Renal cortex interstitium (tissue), 11 donors: ENCODE results near the gene WASF3. TPM values are rescaled to one million over a fixed set of nuclear protein-coding genes. Genes with fewer than 3 reads are reported as not detected.

Experiments
- DNase-seq, 11 donors: peaks; one replicate each; pipeline ENCODE4 v3.0.0-alpha.2; 2013; ENCODE audit warnings: low read depth in 9 of 11, low spot score in 4 of 11; ENCODE audit errors: extremely low read depth in 1 of 11
- polyA plus RNA-seq, 3 donors: library from polyadenylated mRNA; unstranded; fragments of 120-200 nt; gene quantifications; one replicate each; pipeline ENCODE4 v1.2.1, GENCODE V29; 2013; ENCODE audit not compliant: insufficient read length in 3 of 3

The WASF3 gene
- polyA plus RNA-seq, 3 donors, result 54.9 to 59.8 (median 54.9) TPM

DNA sequence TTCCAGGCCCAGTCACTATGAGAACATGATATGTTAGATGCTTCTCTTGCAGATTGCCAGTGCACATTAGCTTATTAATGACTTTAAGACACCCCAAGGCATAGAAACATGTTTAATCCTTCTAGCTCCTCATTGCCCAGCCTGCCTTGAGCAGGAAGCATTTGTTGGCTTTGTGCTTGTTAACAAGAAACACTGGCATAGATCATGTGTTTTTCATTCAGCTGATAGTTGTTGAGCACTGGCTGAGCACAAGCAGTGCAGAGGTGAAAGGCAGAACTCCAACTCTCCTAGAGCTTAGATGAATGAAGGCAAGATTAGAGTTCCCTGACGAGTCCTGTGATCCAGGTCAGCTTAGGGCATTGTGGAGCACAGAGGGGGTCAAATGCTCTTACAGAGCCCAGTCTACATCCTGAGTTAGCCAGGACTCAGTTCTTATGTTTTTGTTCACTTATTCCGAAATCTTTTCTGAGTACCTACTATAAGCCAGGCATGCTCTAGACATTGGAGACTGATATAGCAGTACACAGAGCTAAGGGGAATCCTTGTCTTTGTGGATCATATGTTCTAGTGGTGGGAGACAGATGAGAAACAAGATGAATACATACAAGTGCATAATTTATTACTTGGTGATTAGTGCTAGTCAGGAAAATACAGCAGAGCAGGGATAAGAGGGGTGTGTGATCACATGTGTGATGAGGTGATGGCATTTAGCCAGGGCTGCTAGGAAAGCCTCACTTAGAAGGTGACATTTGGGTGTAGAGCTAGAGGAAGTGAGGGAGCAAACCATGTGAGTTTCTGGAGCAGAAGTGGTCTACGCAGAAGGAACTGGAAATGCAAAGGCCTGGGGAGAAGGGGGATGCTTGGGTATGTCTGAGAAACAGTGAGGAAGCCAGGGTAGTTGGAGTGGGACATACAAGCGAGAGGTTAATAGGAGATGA, 101.2 kb downstream of the WASF3 start:
- DNase-seq, result no peak

DNA sequence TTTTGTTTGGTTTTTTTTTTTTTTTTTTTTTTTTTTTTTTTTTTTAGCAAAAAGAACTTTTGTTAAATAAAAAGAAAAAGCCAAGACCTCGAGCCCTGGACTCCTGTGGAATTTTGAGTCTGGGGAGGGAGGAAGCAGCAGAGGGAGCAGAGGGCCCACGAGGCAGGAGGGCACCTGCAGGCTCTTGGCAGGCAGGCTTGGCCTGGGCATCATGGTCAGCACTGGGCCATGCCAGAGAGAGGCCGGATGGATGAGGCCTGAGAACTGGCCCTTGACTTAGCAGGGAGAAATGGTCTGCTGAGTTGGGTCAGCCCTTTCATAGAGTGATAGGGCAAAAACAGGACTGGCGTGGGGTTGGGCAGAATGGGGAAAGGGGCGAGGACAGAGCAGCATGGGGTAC, 102.7 kb downstream of the WASF3 start:
- DNase-seq, result no peak

DNA sequence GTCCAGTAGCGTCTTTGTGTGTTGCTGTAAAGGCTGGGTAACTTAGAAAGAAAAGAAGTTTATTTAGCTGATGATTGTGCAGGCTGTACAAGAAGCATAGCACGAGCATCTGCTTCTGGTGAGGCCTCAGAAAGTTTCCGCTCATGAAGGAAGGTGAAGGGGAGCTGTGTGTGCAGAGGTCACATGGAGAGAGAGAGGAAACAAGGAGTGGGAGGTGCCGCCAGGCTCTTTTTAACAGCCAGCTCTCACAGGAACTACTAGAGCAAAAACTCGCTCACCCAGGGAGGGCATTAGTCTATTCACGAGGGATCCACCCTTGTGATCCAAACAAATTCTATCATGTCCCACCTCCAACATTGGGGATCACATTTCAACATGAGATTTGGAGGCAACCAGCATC, 103.3 kb downstream of the WASF3 start:
- peak in 2 of 11 donors; percentile 27 to 28 for DNase-seq

DNA sequence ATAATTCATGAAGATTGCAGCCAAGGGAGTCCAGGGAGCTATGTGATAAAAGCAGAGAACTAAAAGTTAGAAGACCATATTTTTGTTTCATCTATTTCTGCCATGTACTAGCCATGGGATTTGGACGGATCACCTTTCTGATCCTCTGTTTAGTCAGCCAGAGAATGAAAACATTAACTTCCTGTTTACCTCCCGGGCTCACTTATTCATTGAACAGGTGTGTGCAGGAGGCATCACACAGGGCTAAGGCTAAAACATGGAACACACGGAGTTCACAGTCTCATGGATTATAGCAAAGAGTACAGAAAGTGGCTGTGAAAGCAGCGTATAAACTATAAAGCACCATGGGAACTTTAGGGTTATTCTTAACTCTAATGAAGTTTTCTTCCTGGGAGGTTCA, 106.3 kb downstream of the WASF3 start:
- DNase-seq, result peak in 6 of 11 donors; percentile 33 to 76 (median 56)

DNA sequence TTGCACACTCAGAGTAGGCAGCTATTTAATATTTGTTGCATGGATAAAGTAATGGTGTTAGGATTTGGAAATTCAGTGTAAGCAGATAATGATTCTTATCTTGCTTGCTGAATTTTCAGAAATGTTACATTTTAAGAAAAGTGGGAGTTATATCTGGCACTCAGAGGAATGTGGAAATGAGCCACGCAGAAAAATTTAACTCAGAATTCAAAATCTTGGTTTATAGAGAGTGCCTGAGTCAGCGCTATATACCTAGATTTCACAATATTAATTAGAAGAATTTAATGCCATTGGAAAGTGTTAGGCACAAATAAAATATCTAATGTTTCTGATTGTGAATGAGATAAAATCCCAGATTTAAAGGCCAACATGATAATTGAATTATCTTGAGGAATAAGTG, 106.8 kb downstream of the WASF3 start:
- no peak for DNase-seq

DNA sequence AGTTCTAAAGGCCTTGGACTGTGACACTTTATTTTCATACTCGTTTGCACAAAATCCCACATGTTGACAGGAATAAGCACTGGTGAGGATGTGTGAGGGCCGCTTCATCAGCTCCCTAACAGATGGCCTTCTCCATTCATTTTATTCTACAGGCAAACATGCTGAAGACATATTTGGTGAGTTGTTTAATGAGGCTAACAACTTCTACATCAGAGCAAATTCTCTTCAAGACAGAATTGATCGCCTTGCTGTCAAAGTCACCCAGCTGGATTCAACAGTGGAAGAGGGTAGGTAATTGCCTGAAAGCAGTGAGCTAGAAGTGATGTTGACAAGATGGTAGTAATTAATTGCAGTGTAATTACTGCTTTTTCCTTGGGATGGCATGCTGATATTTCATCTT, 107.4 kb downstream of the WASF3 start:
- DNase-seq, result no peak

DNA sequence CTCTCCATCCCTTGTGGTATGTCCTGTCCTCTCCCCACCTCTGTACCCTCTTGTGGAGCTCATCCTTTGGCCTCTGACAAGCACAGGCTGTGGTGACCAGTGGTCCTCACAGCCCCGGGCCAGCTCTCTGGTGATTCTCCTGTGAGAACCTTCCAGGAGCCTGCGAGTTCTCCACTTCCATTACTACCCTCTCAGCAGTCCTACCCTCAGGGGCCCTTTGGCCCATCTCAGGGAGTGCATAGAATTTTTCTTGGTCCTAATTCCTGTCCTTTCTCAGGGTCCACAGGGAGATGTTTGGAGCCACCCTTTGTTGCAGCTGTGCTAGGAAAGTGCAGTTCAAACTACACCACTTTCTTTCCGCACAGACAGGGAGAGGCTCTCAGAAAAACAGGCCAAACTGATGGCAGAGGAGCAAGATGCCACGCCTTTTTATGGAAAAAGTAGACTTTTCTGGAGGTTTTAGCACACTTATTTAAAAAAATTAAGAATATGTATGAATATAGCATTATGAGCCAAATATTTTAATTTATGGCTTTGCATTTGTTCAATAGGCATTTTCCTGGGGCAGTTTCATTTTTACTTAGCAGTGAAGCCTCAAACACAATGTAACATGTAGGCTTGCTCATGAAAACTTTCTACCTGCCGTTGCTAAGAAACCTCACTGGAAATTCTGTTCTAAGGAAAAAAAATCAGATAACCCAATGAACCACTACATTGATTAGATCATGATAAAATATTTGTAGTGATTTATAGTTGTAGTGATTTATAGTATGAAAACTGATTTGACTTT, 111.1 kb downstream of the WASF3 start:
- no peak for DNase-seq

DNA sequence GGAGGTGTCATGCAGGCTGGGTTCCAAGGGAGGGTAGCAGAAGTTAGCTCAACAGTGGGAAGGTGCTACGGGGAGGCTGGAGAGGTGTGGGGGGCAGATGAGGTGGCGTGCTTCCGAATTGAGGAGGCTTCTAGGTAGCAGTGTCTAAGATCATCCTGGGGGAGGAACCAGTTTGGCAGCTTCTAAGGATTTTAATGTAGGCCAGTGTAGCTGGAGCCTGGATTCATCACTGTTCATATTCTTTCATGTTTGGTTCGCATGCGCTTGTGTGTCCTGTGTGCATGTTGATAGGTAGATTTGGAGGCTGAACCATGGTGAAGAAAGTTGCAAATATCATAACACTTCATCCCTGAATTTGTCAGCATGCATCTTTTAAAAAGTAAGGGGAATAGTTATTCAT, 116.4 kb downstream of the WASF3 start:
- DNase-seq, result no peak

DNA sequence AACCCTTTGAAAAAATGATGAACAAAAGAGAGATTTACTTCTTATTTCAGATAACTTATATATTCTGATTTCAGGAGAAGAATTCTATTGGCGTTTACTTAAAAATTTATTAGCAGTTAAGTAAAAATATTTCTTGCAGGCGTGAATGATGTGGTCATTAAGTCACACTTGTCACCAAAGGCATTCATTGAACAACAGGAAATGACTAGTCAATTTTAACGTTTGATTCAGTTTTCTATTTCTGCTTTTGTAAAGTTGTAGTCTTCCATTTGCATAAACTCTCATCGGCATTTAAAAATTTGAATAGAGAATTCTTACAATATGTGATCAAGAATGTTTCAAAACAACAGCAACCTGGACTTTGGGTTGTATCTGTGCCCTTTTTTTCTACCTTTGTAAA, 119.7 kb downstream of the WASF3 start:
- DNase-seq, result no peak

DNA sequence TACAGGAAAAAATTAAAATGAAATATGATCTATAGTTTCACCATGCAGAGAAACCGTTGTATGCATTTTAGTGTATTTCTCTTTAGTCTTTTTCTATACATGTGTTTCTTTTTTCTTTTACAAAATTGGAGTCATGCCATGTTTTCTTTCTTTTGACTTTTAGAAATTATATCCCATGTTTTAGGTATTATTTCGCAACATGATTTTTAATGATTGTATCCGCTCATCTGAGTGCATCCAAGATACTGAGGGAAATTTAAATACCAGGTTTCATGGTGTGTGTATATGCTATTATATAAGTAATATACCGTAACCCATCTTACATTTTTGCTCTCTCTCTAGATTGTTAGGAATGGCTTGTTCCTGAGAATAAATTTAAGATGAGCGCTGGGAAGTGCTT, 120.8 kb downstream of the WASF3 start:
- DNase-seq, result no peak

DNA sequence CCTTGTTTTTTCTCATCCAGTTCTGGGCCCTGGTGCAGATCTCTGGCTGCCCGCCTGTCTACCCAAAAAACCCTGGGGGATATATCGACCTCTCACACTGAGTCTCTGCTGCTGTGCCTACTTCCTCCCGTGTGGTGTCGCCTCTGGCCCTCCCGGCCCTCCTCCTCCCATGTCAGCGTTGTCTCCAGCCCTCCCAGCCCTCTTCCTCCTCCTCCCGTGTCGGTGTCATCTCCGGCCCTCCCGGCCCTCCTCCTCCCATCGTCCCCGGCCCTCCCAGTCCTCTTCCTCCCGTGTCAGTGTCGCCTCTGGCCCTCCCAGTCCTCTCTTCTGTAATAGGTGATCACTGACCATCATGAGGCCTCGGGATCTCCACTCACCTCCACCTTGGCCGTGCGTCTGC, 121.3 kb downstream of the WASF3 start:
- DNase-seq, result no peak

DNA sequence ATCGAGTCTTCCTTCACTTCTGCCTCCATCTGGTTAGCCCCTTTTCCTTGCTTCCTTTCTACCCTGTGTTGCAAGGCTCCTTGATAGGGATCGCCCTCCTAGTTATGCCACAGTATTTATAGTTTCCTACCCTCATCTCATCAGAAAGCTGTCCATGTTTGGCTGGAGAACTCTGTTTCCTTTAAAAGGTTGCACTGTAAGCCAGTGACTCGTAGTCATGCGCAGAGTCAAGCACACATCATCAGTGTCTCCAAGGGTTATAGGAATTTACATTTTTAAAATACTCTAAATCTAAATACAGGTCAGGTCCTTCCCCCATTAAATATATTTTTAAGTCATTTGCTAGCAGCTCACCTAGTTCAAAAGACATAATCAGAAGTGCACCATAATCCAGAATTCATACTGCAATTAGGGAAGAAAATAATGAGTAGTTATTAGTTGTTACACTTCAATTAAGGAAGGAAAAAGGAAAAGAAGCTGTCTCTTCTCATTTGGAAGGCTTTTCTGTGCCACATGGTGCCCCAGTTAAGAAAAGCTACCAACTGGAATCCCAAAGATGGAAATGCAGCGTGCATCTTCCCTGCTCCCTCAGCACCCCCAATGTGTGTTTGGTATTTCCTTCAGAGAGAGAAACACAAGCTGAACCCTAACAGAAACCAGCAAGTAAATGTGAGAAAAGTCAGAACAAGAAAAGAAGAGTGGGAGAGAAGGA, 122.1 kb downstream of the WASF3 start:
- DNase-seq, result no peak

DNA sequence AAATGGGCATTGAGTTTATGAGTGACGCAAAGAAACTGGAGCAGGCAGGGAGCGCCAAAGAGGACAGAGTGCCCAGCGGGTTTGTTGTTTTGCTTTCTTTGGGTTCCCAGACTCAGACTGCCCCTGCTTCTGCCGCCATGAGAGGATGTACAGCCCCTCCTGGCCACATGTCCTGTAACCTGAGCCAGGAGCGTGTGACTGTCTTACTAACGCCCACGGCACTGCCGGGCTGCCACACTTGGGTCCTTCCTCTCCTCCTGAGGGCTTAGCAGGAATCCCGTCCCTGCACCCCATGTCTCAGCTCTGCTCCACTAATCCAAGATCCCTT, 122.6 kb downstream of the WASF3 start:
- DNase-seq, result peak in 6 of 11 donors; percentile 38 to 57 (median 46)

DNA sequence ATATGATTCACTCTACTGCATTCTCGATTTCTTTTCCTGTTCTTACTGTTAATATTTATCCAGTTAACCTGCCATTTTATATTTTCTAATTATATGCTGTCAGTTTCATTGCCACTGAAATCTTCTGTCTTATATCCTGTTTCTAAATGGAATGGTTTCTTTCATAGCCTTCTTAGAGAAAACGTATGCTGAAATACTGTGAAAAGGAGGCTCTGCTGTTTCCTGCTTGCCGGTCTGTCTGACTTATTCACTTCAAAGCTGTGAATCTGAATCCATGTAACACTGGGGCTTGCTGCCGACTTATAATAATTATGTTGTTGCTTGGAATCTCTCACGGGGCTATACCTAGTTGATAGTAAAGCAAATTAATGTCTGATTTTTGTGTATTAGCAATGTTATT, 123.1 kb downstream of the WASF3 start:
- DNase-seq, result no peak

DNA sequence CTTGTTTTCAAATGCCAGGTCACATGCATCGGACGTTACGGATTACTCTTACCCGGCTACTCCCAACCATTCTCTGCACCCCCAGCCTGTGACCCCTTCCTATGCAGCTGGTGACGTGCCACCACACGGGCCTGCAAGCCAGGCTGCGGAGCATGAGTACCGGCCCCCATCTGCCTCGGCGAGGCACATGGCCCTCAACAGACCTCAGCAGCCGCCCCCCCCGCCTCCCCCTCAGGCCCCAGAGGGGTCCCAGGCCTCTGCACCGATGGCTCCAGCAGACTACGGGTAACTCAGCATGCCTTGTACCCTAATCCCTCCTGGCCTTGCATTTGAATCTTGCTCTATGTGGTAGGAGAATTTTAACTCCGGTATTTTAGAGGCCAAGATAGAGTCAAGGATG, 123.6 kb downstream of the WASF3 start:
- no peak for DNase-seq

DNA sequence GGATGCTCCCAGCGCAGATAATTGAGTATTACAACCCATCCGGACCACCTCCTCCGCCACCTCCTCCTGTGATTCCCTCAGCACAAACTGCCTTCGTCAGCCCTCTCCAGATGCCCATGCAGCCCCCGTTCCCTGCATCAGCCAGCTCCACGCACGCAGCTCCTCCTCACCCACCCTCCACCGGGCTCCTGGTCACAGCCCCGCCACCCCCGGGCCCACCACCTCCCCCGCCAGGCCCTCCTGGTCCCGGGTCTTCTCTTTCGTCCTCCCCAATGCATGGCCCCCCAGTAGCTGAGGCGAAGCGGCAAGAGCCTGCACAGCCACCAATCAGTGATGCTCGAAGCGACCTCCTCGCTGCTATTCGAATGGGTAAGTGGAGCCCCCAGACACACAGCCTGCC, 125.1 kb downstream of the WASF3 start:
- DNase-seq, result no peak

DNA sequence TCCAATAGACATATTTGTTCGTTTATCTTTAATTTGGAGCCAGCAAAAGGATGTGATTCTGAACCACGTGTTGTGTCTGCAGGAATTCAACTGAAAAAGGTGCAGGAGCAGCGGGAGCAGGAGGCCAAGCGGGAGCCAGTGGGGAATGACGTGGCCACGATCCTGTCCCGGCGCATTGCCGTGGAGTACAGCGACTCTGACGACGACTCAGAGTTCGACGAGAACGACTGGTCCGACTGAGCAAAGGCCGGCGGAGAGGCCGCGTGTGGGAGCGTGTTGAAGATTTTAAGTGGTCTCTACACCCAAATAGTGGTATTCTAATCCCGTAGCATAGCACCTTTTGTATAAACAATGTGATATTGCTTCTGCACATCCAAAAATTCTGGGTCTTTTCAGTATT, 128.1 kb downstream of the WASF3 start:
- DNase-seq, result no peak

DNA sequence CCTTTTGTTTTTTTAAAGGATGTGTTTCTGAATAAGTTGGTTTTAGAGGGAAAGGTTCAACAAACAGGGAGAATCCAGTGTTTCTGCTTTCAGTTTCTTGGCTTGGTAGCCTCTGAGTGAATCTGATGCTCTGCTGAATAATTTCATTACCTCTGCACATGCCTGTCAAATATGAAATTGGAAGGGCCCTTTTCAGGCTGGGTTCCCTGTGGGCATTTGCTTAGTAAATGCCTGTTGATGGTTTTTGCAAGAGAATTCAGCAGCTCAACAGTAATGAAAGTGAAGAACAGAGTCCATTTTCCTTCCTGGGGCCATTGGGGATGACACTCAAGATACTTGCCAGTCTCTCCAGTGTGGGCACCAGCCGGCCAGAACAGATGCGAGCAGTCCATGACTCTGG, 128.8 kb downstream of the WASF3 start:
- DNase-seq, result no peak

DNA sequence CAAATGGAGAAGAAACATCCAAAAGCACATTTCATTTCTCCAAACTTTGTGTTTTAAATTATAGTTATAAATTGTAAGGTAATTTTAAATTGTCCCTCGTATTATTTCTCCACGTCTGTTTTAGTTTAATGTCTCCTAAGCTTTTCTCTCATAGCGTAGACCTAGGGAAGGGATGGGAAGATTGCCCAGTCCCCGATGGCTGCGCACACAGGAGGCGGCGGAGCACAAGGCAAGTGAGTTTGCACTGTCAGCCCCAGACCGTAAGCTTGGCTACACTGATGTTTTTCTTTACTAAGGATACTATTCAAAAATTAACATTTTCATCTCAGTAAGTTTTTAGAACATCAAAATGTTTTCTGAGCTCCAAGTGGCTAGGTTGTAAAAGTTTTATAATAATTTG, 130.8 kb downstream of the WASF3 start:
- no peak for DNase-seq

DNA sequence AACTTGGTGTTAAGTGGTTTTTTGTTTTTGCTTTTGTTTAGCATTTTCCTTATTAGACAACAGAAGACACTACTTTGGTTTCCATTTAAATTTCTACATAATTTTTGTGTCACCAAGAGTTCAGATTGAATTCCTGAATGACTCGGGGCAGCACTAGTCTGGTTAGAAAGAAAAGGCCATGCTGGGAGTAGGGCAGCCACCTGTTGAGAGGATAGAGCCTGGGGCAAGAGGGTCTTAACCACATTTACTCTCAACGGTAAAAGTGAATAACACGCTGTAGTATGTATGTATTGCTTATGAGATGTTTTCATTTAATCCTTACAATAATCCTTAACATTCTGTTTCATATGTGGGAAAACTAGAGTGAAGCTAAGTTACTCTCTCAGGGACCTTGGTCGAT, 131.5 kb downstream of the WASF3 start:
- no peak for DNase-seq
